ENCODE results near the gene CCNG2. TPM values are rescaled to one million over a fixed set of nuclear protein-coding genes. Genes with fewer than 3 reads are reported as not detected.

Gene CCNG2
- total RNA-seq, 1 experiment from 2014 or later, result 34.1 TPM

- no peak for TF ChIP-seq EZH2phosphoT487 (IDR thresholded peaks at IDR 0.05; ENCODE audit: borderline replicate concordance)
- TF ChIP-seq CEBPB (IDR thresholded peaks at IDR 0.05; ENCODE audit: low read depth), result no peak
Observed at GRCh38 chr4:77110730-77111129, 46.3 kb upstream of the CCNG2 start (continued).

- no peaks in the 10 kb centered on the region for H3K9me2 ChIP-seq (ENCODE audit: insufficient read depth)
- no peak for TF ChIP-seq YY1 (IDR thresholded peaks at IDR 0.05; ENCODE audit: extremely low read depth, insufficient replicate concordance, low read depth, low read length)
- no peak for TF ChIP-seq ELF1 (IDR thresholded peaks at IDR 0.05; ENCODE audit: borderline replicate concordance, low read depth)
- TF ChIP-seq SRF (IDR thresholded peaks at IDR 0.05; ENCODE audit: low read depth), result no peak
- TF ChIP-seq EZH2phosphoT487 (IDR thresholded peaks at IDR 0.05; ENCODE audit: borderline replicate concordance), result no peak
- TF ChIP-seq FOSL1 (IDR thresholded peaks at IDR 0.05; ENCODE audit: low read depth), result no peak
- no peak for TF ChIP-seq ZNF274 (IDR thresholded peaks at IDR 0.05; ENCODE audit: low read depth, low read length)
- no peak for TF ChIP-seq CBX3 (IDR thresholded peaks at IDR 0.05; ENCODE audit: low read depth)
- no peak for TF ChIP-seq CEBPB (IDR thresholded peaks at IDR 0.05; ENCODE audit: low read depth)
- TF ChIP-seq SP1 (IDR thresholded peaks at IDR 0.05; ENCODE audit: low read depth), result no peak
- no TSS peak for BruUV-seq (replicated peaks)
- no peak overlapping the region for H2AFZ ChIP-seq (ENCODE audit: low read depth, low read length, poor library complexity, severe bottlenecking)
- no peaks in the 10 kb centered on the region for H3K79me2 ChIP-seq (ENCODE audit: insufficient read depth, low read length)
- H3K4me2 ChIP-seq (ENCODE audit: low read length), result no peak overlapping the region
- no peaks in the 10 kb centered on the region for H4K20me1 ChIP-seq (ENCODE audit: insufficient read depth)
- no peaks in the 10 kb centered on the region for H3K9me3 ChIP-seq (ENCODE audit: control insufficient read depth in 1 of 2, insufficient read depth in 1 of 2, low read depth in 1 of 2, low read length in 2 of 2)
- ChIA-PET POLR2A (no interaction called here), CTCF (no interaction called here), RAD21 (ENCODE audit: low non-redundant PET in 1 of 2, low total read pairs in 2 of 2, uncharacterized antibody in 2 of 2, unreplicated experiment in 2 of 2) (no interaction called here)
- intact Hi-C loops (cut with micrococcal nuclease), result no loop called here
- H3K4me3 ChIP-seq (replicated peaks in 1 of 2; ENCODE audit: low read depth in 1 of 2, low read length in 2 of 2), result no peak overlapping the region
- H3K4me1 ChIP-seq (ENCODE audit: control insufficient read depth in 1 of 2, insufficient read depth in 2 of 2, low read length in 2 of 2), result no peaks in the 10 kb centered on the region
- H3K9ac ChIP-seq (ENCODE audit: low read length), result no peak overlapping the region
- H3K27ac ChIP-seq (ENCODE audit: low read depth, low read length), result no peak overlapping the region
- no peaks in the 10 kb centered on the region for H3K36me3 ChIP-seq (ENCODE audit: control insufficient read depth in 1 of 2, insufficient read depth in 2 of 2, low read length in 2 of 2)
- no peak for ATAC-seq
- DNase-seq (ENCODE audit: low read depth, low spot score), result no peak
- no peaks in the 10 kb centered on the region for H3K27me3 ChIP-seq (ENCODE audit: insufficient read depth, low read length)
Observed at GRCh38 chr4:77113069-77113468, 43.9 kb upstream of the CCNG2 start.

GRCh38 chr4:77117721-77118120, 39.3 kb upstream of the CCNG2 start:
- BruUV-seq (replicated peaks), result no TSS peak
- POLR2A ChIA-PET, result no interaction called here
- Histone ChIP-seq H3K79me2 (ENCODE audit: insufficient read depth, low read length) (no peaks in the 10 kb centered on the region), H3K27ac (ENCODE audit: low read depth, low read length) (no peak overlapping the region), H3K4me3 (replicated peaks in 1 of 2; ENCODE audit: low read depth in 1 of 2, low read length in 2 of 2) (no peak overlapping the region), H3K4me2 (ENCODE audit: low read length) (no peak overlapping the region), H3K9me2 (ENCODE audit: insufficient read depth) (no peaks in the 10 kb centered on the region), H2AFZ (ENCODE audit: low read depth, low read length, poor library complexity, severe bottlenecking) (no peak overlapping the region), H3K36me3 (ENCODE audit: control insufficient read depth in 1 of 2, insufficient read depth in 2 of 2, low read length in 2 of 2) (no peaks in the 10 kb centered on the region), H3K27me3 (ENCODE audit: insufficient read depth, low read length) (no peaks in the 10 kb centered on the region), H3K4me1 (ENCODE audit: control insufficient read depth in 1 of 2, insufficient read depth in 2 of 2, low read length in 2 of 2) (no peaks in the 10 kb centered on the region), H4K20me1 (ENCODE audit: insufficient read depth) (no peaks in the 10 kb centered on the region), H3K9me3 (ENCODE audit: control insufficient read depth in 1 of 2, insufficient read depth in 1 of 2, low read depth in 1 of 2, low read length in 2 of 2) (no peaks in the 10 kb centered on the region), H3K9ac (ENCODE audit: low read length) (no peak overlapping the region)
- RAD21 ChIA-PET (ENCODE audit: low non-redundant PET in 1 of 2, low total read pairs in 2 of 2, uncharacterized antibody in 2 of 2, unreplicated experiment in 2 of 2), result no interaction called here
- DNase-seq (ENCODE audit: low read depth, low spot score) (no peak), ATAC-seq (no peak)
- TF ChIP-seq ZBTB33 (IDR thresholded peaks at IDR 0.05; ENCODE audit: extremely low read depth, insufficient replicate concordance, low read length), result no peak
- no peak for TF ChIP-seq ELF1 (IDR thresholded peaks at IDR 0.05; ENCODE audit: borderline replicate concordance, low read depth)
- no peak for TF ChIP-seq ZNF274 (IDR thresholded peaks at IDR 0.05; ENCODE audit: low read depth, low read length)
- TF ChIP-seq ZFX (IDR thresholded peaks at IDR 0.05), result no peak
- no peak for TF ChIP-seq CEBPB (IDR thresholded peaks at IDR 0.05; ENCODE audit: low read depth)
- TF ChIP-seq FOSL1 (IDR thresholded peaks at IDR 0.05; ENCODE audit: low read depth), result no peak
- TF ChIP-seq CTCF (IDR thresholded peaks at IDR 0.05 in 2 of 3, conservative IDR thresholded peaks at IDR 0.05 in 1 of 3; ENCODE audit: borderline replicate concordance in 1 of 3, insufficient read depth in 1 of 3, low read depth in 2 of 3, low read length in 2 of 3), result no peak
- TF ChIP-seq EZH2 (IDR thresholded peaks at IDR 0.05), result no peak
- TF ChIP-seq POLR2AphosphoS5 (IDR thresholded peaks at IDR 0.05; ENCODE audit: low read depth, low read length), result no peak
- no peak for TF ChIP-seq POLR2A (IDR thresholded peaks at IDR 0.05; ENCODE audit: borderline replicate concordance, extremely low read depth, insufficient read depth, insufficient read length)
- no peak for TF ChIP-seq SRF (IDR thresholded peaks at IDR 0.05; ENCODE audit: low read depth)
- CTCF ChIA-PET, result no interaction called here
- intact Hi-C loops (cut with micrococcal nuclease), result no loop called here
